Measurements from ENCODE around the gene UNC5C.

GRCh38 chr4:95122001-95122400 is 426.8 kb downstream of the UNC5C start:
- TF ChIP-seq, protein P1, sequence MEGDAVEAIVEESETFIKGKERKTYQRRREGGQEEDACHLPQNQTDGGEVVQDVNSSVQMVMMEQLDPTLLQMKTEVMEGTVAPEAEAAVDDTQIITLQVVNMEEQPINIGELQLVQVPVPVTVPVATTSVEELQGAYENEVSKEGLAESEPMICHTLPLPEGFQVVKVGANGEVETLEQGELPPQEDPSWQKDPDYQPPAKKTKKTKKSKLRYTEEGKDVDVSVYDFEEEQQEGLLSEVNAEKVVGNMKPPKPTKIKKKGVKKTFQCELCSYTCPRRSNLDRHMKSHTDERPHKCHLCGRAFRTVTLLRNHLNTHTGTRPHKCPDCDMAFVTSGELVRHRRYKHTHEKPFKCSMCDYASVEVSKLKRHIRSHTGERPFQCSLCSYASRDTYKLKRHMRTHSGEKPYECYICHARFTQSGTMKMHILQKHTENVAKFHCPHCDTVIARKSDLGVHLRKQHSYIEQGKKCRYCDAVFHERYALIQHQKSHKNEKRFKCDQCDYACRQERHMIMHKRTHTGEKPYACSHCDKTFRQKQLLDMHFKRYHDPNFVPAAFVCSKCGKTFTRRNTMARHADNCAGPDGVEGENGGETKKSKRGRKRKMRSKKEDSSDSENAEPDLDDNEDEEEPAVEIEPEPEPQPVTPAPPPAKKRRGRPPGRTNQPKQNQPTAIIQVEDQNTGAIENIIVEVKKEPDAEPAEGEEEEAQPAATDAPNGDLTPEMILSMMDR (IDR thresholded peaks at IDR 0.05; ENCODE audit: poor library complexity): no peak
- TF ChIP-seq EZH2 (IDR thresholded peaks at IDR 0.05; ENCODE audit: borderline replicate concordance): no peak
- no peak for TF ChIP-seq EZH2phosphoT487 (IDR thresholded peaks at IDR 0.05; ENCODE audit: low read depth, severe bottlenecking, unreplicated experiment)

Data from hepatocyte (in vitro differentiated cells).